ENCODE measurements around the gene CYB561D2. TPM values are rescaled to one million over a fixed set of nuclear protein-coding genes. Genes with fewer than 3 reads are reported as not detected.

CYB561D2 gene
- total and polyA plus RNA-seq, 4 donors, result 18.2 to 50.8 (median 27.7) TPM

DNA sequence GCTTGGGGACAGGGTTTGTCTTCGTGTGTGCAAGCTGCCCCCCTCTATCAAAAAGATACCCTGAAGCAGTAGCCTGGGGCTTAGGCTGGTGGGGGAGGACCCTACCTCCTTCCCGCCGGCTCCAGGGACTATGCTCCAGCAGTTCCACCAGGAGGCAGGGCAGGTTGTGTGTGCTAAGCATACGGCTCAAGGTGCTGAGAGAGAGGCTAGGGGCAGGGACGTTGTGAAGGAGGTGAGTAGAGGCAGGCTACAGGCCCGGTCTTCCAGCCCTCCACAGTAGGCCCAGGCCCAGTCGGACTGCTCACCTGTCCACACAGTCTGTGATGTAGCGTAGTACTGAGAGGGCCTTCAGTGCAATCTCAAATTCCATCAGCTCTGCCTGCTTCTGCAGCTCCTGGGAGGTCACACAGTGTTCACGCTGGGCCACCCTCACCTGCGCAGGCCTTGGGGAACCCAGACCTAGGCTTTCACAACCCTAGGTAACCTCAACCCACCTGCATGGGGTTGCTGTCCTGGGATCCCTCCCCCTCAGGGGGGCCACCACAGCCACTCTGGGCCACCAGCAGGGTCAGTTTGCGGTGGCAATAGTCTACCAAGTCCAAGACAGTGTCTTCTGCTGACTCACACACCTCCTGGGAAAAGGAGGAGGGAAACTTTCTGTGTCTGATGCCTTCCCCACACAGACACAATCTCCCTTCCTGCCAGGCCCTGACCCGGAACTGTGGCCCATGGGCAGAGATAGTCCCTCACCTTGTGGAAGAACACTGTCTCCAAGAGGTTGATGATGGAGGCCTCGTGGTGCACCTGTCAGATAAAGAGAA is 7.6 kb upstream of the CYB561D2 start:
- WGBS, 2 donors, result 88% methylated on average over 13 of the region's 13 CpGs
- TF ChIP-seq, protein P1, sequence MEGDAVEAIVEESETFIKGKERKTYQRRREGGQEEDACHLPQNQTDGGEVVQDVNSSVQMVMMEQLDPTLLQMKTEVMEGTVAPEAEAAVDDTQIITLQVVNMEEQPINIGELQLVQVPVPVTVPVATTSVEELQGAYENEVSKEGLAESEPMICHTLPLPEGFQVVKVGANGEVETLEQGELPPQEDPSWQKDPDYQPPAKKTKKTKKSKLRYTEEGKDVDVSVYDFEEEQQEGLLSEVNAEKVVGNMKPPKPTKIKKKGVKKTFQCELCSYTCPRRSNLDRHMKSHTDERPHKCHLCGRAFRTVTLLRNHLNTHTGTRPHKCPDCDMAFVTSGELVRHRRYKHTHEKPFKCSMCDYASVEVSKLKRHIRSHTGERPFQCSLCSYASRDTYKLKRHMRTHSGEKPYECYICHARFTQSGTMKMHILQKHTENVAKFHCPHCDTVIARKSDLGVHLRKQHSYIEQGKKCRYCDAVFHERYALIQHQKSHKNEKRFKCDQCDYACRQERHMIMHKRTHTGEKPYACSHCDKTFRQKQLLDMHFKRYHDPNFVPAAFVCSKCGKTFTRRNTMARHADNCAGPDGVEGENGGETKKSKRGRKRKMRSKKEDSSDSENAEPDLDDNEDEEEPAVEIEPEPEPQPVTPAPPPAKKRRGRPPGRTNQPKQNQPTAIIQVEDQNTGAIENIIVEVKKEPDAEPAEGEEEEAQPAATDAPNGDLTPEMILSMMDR (IDR thresholded peaks at IDR 0.05; ENCODE audit: control extremely low read depth, extremely low read depth), result no peak
- H3K27me3 ChIP-seq (ENCODE audit: control insufficient read depth in 3 of 3, insufficient read depth in 3 of 3, low read length in 2 of 3), result peaks cover 0 to 5% (median 0%) of the 10 kb centered on the region in 3 donors
- DNase-seq, result no peak
- no peak overlapping the region for H3K27ac ChIP-seq (ENCODE audit: low read depth in 1 of 2, low read length in 1 of 2)
- H3K36me3 ChIP-seq (ENCODE audit: control insufficient read depth in 4 of 4, insufficient read depth in 4 of 4, low read length in 4 of 4), result peaks cover 0 to 4% (median 2%) of the 10 kb centered on the region in 4 donors
- no peak overlapping the region for H3K9ac ChIP-seq (ENCODE audit: insufficient read depth in 1 of 2, low read length in 2 of 2)
- no peak for ATAC-seq (ENCODE audit: insufficient read depth, low FRiP score)
- peaks cover 0 to 51% (median 14%) of the 10 kb centered on the region in 5 donors for H3K4me1 ChIP-seq (ENCODE audit: control insufficient read depth in 5 of 5, insufficient read depth in 5 of 5, low read length in 5 of 5)
- H3K4me3 ChIP-seq, result no peak overlapping the region
- no peaks in the 10 kb centered on the region for H3K9me3 ChIP-seq (ENCODE audit: control insufficient read depth in 4 of 4, insufficient read depth in 3 of 4, low read length in 3 of 4)

DNA sequence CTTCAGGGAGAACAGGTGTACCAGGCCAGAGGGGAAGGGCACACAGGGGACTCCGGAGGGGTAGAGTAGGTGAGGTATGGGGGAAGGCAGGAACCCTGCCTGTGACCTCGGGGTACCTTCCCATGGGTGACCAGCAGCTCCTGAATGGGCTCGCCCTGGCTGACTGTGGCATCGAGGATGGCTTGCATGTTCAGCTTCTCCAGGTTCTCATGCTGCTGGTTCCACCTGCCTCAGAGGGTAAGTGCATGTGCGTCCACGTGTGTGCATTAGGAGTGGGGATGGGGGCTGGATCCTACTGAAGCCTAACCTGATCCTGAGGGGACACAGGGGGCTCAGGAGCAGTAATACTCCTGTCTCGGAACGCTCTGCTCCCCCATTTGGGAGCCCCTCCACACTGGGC is 5.7 kb upstream of the CYB561D2 start:
- no peaks in the 10 kb centered on the region for H3K9me3 ChIP-seq (ENCODE audit: control insufficient read depth in 4 of 4, insufficient read depth in 3 of 4, low read length in 3 of 4)
- no peak for DNase-seq
- H3K27ac ChIP-seq (ENCODE audit: low read depth in 1 of 2, low read length in 1 of 2), result no peak overlapping the region
- H3K4me1 ChIP-seq (ENCODE audit: control insufficient read depth in 5 of 5, insufficient read depth in 5 of 5, low read length in 5 of 5), result peaks cover 4 to 41% (median 14%) of the 10 kb centered on the region in 5 donors
- TF ChIP-seq, protein P1 (IDR thresholded peaks at IDR 0.05; ENCODE audit: control extremely low read depth, extremely low read depth), result no peak
- peaks cover 0 to 5% (median 0%) of the 10 kb centered on the region in 3 donors for H3K27me3 ChIP-seq (ENCODE audit: control insufficient read depth in 3 of 3, insufficient read depth in 3 of 3, low read length in 2 of 3)
- H3K36me3 ChIP-seq (ENCODE audit: control insufficient read depth in 4 of 4, insufficient read depth in 4 of 4, low read length in 4 of 4), result peaks cover 0 to 14% (median 8%) of the 10 kb centered on the region in 4 donors
- 82 to 83% methylated on average over 8 of the region's 8 CpGs for WGBS, 2 donors
- H3K9ac ChIP-seq (ENCODE audit: insufficient read depth in 1 of 2, low read length in 2 of 2), result peak overlapping the region in 1 of 2 donors; percentile 28
- H3K4me3 ChIP-seq, result no peak overlapping the region
- ATAC-seq (ENCODE audit: insufficient read depth, low FRiP score), result no peak

DNA sequence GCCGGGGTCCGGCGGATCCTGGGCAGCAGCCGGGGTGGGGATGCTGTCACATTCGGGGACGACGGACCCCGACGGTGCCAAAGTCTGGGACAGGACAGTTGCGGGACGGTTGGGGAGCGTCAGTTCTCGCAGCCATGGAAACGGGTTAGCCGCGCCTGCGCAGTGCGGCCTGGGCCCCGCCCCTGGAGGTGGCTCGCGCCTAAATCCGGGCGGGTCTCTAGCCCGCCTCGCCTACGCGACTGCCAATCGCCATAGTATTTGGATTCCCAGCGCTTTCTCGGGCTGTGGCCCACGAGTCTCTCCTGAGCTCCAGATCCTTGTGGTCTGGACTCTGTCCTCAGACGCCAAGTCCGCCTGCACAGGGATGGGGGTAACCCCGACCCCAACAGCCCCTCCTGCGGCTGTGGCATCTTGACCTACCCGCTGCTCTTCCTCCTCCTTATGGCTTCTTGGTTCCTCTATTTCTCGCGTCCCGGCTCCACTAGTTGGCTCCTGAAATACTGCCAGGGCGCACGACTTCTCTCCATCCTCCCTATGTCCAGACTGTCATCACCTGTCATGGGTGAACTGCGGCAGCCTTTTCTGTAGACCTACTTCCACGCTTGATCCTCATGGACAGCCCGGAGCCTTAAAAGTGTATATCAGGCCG is 5.0 kb upstream of the CYB561D2 start, which contains the start of gene ZMYND10:
TSS of gene ZMYND10 (minus strand) at position 147 of the 649 bp plus-strand sequence. CDS start 153 bp downstream, outside the sequence.
- no peaks in the 10 kb centered on the region for H3K9me3 ChIP-seq (ENCODE audit: control insufficient read depth in 4 of 4, insufficient read depth in 3 of 4, low read length in 3 of 4)
- H3K27me3 ChIP-seq (ENCODE audit: control insufficient read depth in 3 of 3, insufficient read depth in 3 of 3, low read length in 2 of 3), result peaks cover 0 to 5% (median 0%) of the 10 kb centered on the region in 3 donors
- DNase-seq (peak; percentile 64 to 70 (median 65)), ATAC-seq (ENCODE audit: insufficient read depth, low FRiP score) (no peak)
- H3K36me3 ChIP-seq (ENCODE audit: control insufficient read depth in 4 of 4, insufficient read depth in 4 of 4, low read length in 4 of 4), result peaks cover 0 to 14% (median 8%) of the 10 kb centered on the region in 4 donors
- H3K4me1 ChIP-seq (ENCODE audit: control insufficient read depth in 5 of 5, insufficient read depth in 5 of 5, low read length in 5 of 5), result peaks cover 5 to 39% (median 15%) of the 10 kb centered on the region in 5 donors
- peak within 1 kb of the TSS; percentile 26 to 28 for H3K9ac ChIP-seq (ENCODE audit: insufficient read depth in 1 of 2, low read length in 2 of 2)
- 12 to 21% methylated on average over 43 to 45 of the region's 45 CpGs for WGBS, 2 donors
- TF ChIP-seq, protein P1 (IDR thresholded peaks at IDR 0.05; ENCODE audit: control extremely low read depth, extremely low read depth), result no peak
- H3K27ac ChIP-seq (ENCODE audit: low read depth in 1 of 2, low read length in 1 of 2), result peak within 1 kb of the TSS in 1 of 2 donors; percentile 18
- no peak within 1 kb of the TSS for H3K4me3 ChIP-seq

Data from lung (tissue), 12 donors.